HL-60 (cell line): Measurements from ENCODE around the gene PTPRN2.
"Not testable (repeated sequence)": the region's sequence is repeated elsewhere in the genome, so short reads cannot be mapped to it uniquely, and the experiment has no call there.

Experiments
- DNase-seq, 2 experiments: peaks; one replicate each; pipeline ENCODE4 v3.0.0-alpha.2; 2010 to 2020; ENCODE audit warnings: low read depth in 1 of 2, low spot score in 1 of 2
- H3K27ac ChIP-seq: fragments of 250-450 bp; sonication (Bioruptor Pico); replicated peaks from 2 replicates; pipeline ENCODE4 v1.5.1; 2020; ENCODE audit warnings: mild to moderate bottlenecking, moderate library complexity
- H3K27me3 ChIP-seq: fragments of 250-450 bp; sonication (Bioruptor Pico); 2 replicates; pipeline ENCODE4 v1.5.1; 2021; ENCODE audit warnings: mild to moderate bottlenecking, moderate library complexity; ENCODE audit not compliant: insufficient read depth, poor library complexity, severe bottlenecking
- H3K4me3 ChIP-seq: replicated peaks from 2 replicates; pipeline ENCODE4 v1.5.1; 2011; ENCODE audit warnings: mild to moderate bottlenecking, control low read depth, low read length; ENCODE audit not compliant: insufficient read depth
- GABPA ChIP-seq: IDR thresholded peaks from 2 replicates; pipeline ENCODE4 v1.6.1; 2012; ENCODE audit warnings: low read depth
- POLR2AphosphoS5 ChIP-seq: IDR thresholded peaks from 2 replicates; pipeline ENCODE4 v1.6.1; 2012; ENCODE audit warnings: low read depth
- SPI1 ChIP-seq: IDR thresholded peaks from 2 replicates; pipeline ENCODE4 v1.6.1; 2012; ENCODE audit warnings: low read depth, mild to moderate bottlenecking, borderline replicate concordance
- TF ChIP-seq, protein P1 (sequence below): IDR thresholded peaks from one replicate; pipeline ENCODE4 v1.5.1; 2011; ENCODE audit warnings: low read length, control low read depth, inconsistent platforms; ENCODE audit not compliant: insufficient read depth
- TF ChIP-seq, protein P2 (sequence below): IDR thresholded peaks from 2 replicates; pipeline ENCODE4 v1.6.1; 2012; ENCODE audit warnings: low read depth; ENCODE audit not compliant: insufficient replicate concordance

The PTPRN2 gene

DNA sequence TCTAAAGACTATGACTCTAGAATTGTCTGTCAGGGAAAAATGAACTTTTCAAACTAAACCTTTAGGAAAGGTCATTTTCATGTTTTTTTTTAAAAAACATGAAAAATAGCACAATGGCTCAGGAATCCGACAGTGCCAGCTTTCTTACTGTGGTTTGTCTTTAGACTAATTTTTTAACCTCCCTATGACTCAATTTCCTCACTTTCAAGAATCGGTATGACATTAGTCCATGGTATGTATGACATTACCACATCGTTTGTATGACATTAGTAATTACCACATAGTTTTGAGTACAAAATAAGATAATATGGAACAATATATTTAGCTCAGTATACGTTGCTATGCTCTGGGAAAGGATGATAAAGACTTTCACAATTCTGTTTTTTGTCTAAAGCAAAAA, 383.2 kb downstream of the PTPRN2 start:
- Histone ChIP-seq H3K4me3 (no peak overlapping the region), H3K27ac (no peak overlapping the region), H3K27me3 (no peaks in the 10 kb centered on the region)
- no peak for DNase-seq
- TF ChIP-seq GABPA (no peak), SPI1 (no peak), POLR2AphosphoS5 (no peak)
- TF ChIP-seq, protein P1, sequence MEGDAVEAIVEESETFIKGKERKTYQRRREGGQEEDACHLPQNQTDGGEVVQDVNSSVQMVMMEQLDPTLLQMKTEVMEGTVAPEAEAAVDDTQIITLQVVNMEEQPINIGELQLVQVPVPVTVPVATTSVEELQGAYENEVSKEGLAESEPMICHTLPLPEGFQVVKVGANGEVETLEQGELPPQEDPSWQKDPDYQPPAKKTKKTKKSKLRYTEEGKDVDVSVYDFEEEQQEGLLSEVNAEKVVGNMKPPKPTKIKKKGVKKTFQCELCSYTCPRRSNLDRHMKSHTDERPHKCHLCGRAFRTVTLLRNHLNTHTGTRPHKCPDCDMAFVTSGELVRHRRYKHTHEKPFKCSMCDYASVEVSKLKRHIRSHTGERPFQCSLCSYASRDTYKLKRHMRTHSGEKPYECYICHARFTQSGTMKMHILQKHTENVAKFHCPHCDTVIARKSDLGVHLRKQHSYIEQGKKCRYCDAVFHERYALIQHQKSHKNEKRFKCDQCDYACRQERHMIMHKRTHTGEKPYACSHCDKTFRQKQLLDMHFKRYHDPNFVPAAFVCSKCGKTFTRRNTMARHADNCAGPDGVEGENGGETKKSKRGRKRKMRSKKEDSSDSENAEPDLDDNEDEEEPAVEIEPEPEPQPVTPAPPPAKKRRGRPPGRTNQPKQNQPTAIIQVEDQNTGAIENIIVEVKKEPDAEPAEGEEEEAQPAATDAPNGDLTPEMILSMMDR, result no peak
- TF ChIP-seq, protein P2, sequence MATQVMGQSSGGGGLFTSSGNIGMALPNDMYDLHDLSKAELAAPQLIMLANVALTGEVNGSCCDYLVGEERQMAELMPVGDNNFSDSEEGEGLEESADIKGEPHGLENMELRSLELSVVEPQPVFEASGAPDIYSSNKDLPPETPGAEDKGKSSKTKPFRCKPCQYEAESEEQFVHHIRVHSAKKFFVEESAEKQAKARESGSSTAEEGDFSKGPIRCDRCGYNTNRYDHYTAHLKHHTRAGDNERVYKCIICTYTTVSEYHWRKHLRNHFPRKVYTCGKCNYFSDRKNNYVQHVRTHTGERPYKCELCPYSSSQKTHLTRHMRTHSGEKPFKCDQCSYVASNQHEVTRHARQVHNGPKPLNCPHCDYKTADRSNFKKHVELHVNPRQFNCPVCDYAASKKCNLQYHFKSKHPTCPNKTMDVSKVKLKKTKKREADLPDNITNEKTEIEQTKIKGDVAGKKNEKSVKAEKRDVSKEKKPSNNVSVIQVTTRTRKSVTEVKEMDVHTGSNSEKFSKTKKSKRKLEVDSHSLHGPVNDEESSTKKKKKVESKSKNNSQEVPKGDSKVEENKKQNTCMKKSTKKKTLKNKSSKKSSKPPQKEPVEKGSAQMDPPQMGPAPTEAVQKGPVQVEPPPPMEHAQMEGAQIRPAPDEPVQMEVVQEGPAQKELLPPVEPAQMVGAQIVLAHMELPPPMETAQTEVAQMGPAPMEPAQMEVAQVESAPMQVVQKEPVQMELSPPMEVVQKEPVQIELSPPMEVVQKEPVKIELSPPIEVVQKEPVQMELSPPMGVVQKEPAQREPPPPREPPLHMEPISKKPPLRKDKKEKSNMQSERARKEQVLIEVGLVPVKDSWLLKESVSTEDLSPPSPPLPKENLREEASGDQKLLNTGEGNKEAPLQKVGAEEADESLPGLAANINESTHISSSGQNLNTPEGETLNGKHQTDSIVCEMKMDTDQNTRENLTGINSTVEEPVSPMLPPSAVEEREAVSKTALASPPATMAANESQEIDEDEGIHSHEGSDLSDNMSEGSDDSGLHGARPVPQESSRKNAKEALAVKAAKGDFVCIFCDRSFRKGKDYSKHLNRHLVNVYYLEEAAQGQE, result no peak

DNA sequence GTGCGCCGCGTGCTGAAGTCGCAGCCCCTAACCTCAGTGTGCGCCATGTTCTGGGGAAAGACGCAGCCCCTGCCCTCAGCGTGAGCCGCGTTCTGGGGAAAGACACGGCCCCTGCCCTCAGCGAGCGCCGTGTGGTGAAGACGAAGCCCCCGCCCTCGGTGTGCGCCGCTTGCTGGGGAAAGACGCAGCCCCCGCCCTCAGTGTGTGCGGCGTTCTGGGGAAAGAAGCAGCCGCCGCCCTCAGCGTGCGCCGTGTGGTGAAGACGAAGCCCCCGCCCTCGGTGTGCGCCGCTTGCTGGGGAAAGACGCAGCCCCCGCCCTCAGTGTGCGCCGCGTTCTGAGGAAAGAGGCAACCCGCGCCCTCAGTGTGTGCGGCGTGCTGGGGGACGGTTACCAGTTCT, 383.7 kb downstream of the PTPRN2 start:
- not testable (repeated sequence) for H3K27me3 ChIP-seq, H3K27ac ChIP-seq, DNase-seq, H3K4me3 ChIP-seq

DNA sequence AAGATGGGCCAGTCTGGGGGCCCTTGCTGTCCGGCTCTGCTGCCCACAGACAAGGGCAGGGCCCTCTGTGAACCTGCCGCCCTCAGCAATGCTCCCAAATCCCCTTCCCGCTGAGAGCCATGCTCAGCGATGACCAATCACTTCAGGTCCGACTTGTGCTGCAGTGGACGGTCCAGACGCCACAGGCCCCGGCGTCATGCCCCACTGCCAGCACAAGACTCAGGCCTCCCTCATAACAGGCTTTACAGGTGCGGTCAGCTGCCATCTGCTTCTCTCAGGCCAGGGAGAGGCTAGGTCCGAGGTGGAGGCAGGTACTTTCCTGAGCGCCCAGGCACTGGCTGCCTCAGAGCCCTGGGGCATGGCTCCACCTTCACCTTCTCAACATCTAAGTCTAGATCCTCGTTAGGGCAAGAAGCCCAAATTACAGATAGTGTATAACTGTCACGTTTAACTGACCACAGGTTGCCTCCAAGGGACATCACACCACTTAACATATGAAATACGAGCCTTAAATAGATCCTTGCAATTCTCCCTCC, 393.2 kb downstream of the PTPRN2 start:
- H3K27me3 ChIP-seq, result no peaks in the 10 kb centered on the region
- H3K27ac ChIP-seq, result no peak overlapping the region
- no peak overlapping the region for H3K4me3 ChIP-seq
- TF ChIP-seq, protein P1, result no peak
- no peak for TF ChIP-seq GABPA
- no peak for TF ChIP-seq SPI1
- TF ChIP-seq, protein P2, result no peak
- no peak for TF ChIP-seq POLR2AphosphoS5
- no peak for DNase-seq

DNA sequence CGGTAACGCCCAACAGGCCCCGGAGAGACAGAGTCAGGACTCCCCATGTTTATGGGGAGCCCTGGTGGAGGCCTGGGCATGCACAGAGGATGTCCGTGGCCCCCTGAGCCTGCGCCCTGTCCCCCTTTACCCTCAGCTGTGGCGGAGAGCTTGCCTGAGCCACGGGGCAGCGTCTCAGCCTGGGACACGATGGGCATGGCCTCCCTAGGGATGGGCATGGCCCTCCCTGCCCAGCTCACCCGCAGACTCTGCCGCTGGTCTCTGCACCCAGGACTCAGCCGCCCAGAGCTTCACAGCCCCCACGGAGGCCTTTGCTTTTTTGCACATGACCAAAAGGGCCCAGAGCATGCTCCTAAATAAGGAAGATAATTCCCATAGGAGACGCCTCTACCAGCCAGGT, 394.2 kb downstream of the PTPRN2 start:
- no peak overlapping the region for H3K4me3 ChIP-seq
- H3K27ac ChIP-seq, result no peak overlapping the region
- no peaks in the 10 kb centered on the region for H3K27me3 ChIP-seq
- DNase-seq, result no peak
- TF ChIP-seq, protein P1, result no peak
- TF ChIP-seq GABPA (no peak), SPI1 (no peak), POLR2AphosphoS5 (no peak)
- TF ChIP-seq, protein P2, result no peak
